ENCODE results near the gene BLACAT1. TPM values are rescaled to one million over a fixed set of nuclear protein-coding genes. Genes with fewer than 3 reads are reported as not detected.

BLACAT1 gene
- total and polyA plus RNA-seq, 2 of the 13 experiments (the other 11 are each of a cell fraction or from before 2014, with no cell fraction given), result 1.2 to 2.8 TPM

DNA sequence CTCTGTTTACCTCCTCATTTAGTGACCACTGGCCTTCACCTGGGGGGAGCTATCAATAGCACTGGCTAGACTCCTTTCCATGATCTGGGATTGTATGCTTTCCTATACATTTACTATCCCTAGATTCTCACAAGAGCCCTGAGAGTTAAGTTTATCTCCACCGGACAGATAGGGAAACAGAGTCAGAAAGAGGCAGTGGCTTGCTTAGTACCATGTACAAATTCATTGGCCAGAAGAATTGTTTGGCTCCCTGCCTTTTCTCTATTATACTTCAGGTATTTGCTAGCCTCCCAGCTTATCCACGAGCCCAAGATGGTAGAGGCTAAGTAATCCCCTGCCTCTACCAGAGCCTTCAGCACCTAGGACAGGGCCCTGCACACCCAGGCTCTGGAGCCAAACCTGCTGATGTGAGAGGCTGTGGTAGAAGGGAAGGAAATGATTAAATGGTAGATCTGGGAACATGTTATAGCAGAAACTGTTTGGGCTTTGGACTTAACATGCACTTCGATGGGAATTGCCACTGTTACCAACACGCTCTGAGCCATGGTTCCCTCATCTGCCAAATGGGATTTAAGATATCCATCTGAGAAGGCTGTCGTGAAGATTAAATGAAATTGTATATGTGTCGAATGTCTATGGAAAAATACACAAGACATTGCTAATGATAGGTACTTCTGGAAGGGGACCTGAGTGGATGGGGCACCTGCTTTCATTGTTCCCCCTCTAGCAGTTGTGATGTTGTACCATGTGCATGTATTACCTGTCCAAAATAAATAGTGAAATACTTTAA is 3.1 kb upstream of the BLACAT1 start (continued):
- TF ChIP-seq, protein P1, sequence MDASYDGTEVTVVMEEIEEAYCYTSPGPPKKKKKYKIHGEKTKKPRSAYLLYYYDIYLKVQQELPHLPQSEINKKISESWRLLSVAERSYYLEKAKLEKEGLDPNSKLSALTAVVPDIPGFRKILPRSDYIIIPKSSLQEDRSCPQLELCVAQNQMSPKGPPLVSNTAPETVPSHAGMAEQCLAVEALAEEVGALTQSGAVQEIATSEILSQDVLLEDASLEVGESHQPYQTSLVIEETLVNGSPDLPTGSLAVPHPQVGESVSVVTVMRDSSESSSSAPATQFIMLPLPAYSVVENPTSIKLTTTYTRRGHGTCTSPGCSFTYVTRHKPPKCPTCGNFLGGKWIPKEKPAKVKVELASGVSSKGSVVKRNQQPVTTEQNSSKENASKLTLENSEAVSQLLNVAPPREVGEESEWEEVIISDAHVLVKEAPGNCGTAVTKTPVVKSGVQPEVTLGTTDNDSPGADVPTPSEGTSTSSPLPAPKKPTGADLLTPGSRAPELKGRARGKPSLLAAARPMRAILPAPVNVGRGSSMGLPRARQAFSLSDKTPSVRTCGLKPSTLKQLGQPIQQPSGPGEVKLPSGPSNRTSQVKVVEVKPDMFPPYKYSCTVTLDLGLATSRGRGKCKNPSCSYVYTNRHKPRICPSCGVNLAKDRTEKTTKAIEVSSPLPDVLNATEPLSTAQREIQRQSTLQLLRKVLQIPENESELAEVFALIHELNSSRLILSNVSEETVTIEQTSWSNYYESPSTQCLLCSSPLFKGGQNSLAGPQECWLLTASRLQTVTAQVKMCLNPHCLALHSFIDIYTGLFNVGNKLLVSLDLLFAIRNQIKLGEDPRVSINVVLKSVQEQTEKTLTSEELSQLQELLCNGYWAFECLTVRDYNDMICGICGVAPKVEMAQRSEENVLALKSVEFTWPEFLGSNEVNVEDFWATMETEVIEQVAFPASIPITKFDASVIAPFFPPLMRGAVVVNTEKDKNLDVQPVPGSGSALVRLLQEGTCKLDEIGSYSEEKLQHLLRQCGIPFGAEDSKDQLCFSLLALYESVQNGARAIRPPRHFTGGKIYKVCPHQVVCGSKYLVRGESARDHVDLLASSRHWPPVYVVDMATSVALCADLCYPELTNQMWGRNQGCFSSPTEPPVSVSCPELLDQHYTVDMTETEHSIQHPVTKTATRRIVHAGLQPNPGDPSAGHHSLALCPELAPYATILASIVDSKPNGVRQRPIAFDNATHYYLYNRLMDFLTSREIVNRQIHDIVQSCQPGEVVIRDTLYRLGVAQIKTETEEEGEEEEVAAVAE (CRISPR knock-in tag; IDR thresholded peaks at IDR 0.05; ENCODE audit: borderline replicate concordance), result 0 out of 2 replicates have a peak, but pooled peaks have one; percentile 50
- TF ChIP-seq, protein P2, sequence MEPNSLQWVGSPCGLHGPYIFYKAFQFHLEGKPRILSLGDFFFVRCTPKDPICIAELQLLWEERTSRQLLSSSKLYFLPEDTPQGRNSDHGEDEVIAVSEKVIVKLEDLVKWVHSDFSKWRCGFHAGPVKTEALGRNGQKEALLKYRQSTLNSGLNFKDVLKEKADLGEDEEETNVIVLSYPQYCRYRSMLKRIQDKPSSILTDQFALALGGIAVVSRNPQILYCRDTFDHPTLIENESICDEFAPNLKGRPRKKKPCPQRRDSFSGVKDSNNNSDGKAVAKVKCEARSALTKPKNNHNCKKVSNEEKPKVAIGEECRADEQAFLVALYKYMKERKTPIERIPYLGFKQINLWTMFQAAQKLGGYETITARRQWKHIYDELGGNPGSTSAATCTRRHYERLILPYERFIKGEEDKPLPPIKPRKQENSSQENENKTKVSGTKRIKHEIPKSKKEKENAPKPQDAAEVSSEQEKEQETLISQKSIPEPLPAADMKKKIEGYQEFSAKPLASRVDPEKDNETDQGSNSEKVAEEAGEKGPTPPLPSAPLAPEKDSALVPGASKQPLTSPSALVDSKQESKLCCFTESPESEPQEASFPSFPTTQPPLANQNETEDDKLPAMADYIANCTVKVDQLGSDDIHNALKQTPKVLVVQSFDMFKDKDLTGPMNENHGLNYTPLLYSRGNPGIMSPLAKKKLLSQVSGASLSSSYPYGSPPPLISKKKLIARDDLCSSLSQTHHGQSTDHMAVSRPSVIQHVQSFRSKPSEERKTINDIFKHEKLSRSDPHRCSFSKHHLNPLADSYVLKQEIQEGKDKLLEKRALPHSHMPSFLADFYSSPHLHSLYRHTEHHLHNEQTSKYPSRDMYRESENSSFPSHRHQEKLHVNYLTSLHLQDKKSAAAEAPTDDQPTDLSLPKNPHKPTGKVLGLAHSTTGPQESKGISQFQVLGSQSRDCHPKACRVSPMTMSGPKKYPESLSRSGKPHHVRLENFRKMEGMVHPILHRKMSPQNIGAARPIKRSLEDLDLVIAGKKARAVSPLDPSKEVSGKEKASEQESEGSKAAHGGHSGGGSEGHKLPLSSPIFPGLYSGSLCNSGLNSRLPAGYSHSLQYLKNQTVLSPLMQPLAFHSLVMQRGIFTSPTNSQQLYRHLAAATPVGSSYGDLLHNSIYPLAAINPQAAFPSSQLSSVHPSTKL (CRISPR knock-in tag; IDR thresholded peaks at IDR 0.05), result peak; percentile 21; the same call in 1 of the 2 replicates
- no peak for TF ChIP-seq TRIM24 (CRISPR knock-in tag; IDR thresholded peaks at IDR 0.05)
- TF ChIP-seq ZNF441 (CRISPR knock-in tag; IDR thresholded peaks at IDR 0.05; ENCODE audit: borderline replicate concordance), result peak; percentile 61; the same call in 1 of the 2 replicates
- TF ChIP-seq, protein P3, sequence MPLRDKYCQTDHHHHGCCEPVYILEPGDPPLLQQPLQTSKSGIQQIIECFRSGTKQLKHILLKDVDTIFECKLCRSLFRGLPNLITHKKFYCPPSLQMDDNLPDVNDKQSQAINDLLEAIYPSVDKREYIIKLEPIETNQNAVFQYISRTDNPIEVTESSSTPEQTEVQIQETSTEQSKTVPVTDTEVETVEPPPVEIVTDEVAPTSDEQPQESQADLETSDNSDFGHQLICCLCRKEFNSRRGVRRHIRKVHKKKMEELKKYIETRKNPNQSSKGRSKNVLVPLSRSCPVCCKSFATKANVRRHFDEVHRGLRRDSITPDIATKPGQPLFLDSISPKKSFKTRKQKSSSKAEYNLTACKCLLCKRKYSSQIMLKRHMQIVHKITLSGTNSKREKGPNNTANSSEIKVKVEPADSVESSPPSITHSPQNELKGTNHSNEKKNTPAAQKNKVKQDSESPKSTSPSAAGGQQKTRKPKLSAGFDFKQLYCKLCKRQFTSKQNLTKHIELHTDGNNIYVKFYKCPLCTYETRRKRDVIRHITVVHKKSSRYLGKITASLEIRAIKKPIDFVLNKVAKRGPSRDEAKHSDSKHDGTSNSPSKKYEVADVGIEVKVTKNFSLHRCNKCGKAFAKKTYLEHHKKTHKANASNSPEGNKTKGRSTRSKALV (CRISPR knock-in tag; IDR thresholded peaks at IDR 0.05), result 0 out of 2 replicates have a peak, but pooled peaks have one; percentile 55
- TF ChIP-seq, protein P4, sequence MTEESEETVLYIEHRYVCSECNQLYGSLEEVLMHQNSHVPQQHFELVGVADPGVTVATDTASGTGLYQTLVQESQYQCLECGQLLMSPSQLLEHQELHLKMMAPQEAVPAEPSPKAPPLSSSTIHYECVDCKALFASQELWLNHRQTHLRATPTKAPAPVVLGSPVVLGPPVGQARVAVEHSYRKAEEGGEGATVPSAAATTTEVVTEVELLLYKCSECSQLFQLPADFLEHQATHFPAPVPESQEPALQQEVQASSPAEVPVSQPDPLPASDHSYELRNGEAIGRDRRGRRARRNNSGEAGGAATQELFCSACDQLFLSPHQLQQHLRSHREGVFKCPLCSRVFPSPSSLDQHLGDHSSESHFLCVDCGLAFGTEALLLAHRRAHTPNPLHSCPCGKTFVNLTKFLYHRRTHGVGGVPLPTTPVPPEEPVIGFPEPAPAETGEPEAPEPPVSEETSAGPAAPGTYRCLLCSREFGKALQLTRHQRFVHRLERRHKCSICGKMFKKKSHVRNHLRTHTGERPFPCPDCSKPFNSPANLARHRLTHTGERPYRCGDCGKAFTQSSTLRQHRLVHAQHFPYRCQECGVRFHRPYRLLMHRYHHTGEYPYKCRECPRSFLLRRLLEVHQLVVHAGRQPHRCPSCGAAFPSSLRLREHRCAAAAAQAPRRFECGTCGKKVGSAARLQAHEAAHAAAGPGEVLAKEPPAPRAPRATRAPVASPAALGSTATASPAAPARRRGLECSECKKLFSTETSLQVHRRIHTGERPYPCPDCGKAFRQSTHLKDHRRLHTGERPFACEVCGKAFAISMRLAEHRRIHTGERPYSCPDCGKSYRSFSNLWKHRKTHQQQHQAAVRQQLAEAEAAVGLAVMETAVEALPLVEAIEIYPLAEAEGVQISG (CRISPR knock-in tag; IDR thresholded peaks at IDR 0.05), result 0 out of 2 replicates have a peak, but pooled peaks have one; percentile 23
- no peak for TF ChIP-seq ZNF431 (CRISPR knock-in tag; IDR thresholded peaks at IDR 0.05; ENCODE audit: borderline replicate concordance, low read depth)
- TF ChIP-seq WIZ (CRISPR knock-in tag; IDR thresholded peaks at IDR 0.05), result peak; percentile 85; the same call in 1 of the 2 replicates
- TF ChIP-seq KDM2A (CRISPR knock-in tag; IDR thresholded peaks at IDR 0.05; ENCODE audit: borderline replicate concordance, low read depth), result peak; percentile 53; the same call in 1 of the 2 replicates
- TF ChIP-seq XBP1 (CRISPR knock-in tag; IDR thresholded peaks at IDR 0.05), result peak; percentile 34; the same call in 1 of the 2 replicates
- peak; percentile 36; the same call in 1 of the 2 replicates for TF ChIP-seq MXD4 (CRISPR knock-in tag; IDR thresholded peaks at IDR 0.05)
- TF ChIP-seq KDM4B (CRISPR knock-in tag; IDR thresholded peaks at IDR 0.05), result no peak

All from HepG2 (cell line).